ELF-1 (cell line): ENCODE results near the gene CELSR3.

Experiments
- DNase-seq: peaks from one replicate; pipeline ENCODE4 v3.0.0-alpha.2; 2016; ENCODE audit warnings: low read depth, low spot score

CELSR3 gene, protein sequence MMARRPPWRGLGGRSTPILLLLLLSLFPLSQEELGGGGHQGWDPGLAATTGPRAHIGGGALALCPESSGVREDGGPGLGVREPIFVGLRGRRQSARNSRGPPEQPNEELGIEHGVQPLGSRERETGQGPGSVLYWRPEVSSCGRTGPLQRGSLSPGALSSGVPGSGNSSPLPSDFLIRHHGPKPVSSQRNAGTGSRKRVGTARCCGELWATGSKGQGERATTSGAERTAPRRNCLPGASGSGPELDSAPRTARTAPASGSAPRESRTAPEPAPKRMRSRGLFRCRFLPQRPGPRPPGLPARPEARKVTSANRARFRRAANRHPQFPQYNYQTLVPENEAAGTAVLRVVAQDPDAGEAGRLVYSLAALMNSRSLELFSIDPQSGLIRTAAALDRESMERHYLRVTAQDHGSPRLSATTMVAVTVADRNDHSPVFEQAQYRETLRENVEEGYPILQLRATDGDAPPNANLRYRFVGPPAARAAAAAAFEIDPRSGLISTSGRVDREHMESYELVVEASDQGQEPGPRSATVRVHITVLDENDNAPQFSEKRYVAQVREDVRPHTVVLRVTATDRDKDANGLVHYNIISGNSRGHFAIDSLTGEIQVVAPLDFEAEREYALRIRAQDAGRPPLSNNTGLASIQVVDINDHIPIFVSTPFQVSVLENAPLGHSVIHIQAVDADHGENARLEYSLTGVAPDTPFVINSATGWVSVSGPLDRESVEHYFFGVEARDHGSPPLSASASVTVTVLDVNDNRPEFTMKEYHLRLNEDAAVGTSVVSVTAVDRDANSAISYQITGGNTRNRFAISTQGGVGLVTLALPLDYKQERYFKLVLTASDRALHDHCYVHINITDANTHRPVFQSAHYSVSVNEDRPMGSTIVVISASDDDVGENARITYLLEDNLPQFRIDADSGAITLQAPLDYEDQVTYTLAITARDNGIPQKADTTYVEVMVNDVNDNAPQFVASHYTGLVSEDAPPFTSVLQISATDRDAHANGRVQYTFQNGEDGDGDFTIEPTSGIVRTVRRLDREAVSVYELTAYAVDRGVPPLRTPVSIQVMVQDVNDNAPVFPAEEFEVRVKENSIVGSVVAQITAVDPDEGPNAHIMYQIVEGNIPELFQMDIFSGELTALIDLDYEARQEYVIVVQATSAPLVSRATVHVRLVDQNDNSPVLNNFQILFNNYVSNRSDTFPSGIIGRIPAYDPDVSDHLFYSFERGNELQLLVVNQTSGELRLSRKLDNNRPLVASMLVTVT (N-terminal part only)

DNA sequence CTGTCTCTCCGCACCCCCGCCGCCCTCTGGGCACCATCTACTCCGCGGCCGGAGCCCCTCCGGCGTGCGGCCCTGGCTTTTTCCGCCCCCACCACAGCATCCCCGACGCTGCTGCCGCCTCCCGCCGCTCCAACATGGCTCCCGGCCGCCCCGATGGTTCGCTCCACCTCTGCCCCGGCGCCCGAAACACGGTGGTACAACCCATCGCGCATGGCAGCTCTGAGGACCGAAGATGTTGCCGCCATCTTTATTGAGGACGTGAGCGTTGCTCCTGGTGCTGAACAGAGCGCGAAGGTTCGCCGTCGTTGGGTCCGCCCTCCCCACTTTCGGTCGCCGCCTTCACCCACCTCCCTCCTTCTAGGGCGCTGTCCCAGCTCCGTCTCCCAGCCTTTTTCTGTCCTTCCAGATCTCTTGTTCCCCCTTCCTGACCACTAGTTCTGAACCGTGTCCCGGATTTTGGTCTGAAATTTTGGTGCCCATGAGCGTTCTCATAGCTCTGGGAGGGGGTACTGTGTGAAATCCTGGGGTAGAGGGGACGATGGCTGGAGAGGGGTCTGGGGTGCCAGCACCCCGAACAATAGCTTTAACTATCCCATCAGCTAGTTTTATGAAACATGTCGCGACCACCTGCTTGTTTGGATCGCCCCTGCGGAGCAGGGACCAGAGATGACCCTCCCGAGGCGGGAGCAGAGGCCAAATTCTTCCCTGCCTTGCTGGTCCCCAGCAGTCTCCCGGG, at the start of gene CELSR3:
CELSR3 (minus strand) TSS at position 134 of the 736 bp plus-strand sequence. CDS start 252 bp downstream, outside the sequence.
- DNase-seq: peak; percentile 91

DNA sequence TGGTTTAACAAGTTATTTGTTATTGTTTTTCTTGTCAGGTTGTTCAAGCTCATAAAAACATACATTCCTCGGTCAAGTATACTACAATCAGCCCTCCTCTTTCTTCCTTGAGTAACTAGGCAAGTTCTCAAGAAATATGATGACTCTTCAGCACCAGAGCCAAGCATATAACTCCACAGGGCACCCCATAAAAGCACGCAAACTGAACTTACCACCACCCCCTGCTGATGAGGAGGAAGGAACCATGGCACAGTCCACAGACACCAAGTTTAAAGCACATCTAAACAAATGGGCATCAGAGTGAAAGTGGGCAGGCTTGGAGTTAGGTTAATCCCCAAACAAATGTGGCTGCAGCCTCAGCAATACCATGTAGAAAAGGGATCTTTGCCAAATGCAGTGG, 49.0 kb upstream of the CELSR3 start:
- no peak for DNase-seq

DNA sequence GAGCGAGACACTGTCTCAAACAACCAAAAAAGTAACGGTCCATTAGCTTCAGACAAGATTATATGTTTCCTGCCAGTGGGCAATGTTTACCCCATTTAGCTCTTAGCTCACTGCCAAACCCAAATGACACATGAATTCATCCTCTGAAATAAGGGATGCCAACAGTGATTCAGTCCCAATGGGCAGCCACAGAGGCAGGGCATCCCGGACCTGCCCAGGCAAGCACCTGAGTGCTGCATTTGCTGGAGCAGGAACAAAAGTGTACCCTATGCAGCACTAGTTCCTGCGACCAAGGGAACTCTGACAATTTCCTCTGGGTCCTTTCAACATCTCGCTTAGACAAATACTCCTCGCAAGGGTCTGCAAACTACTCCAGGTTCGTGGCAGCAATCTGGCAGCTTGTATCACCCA, 46.4 kb upstream of the CELSR3 start:
- no peak for DNase-seq

DNA sequence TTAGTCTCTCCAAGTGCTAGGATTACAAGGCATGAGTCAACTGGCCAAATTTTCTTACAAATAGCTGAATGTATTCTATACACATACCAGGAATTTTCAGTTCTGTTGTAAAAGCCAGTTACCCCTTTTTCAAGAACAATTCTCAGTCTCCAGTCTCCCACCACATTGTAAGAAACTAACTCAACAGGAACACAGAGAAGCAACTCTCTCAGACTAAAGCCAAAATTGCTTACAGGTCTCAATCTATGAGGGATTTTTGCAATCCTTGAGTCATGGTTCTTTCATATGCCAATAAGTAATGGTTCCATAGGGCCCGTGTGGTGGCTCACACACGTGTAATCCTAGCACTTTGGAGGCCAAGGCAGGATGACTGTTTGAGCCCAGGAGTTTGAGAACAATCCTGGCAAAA, 45.8 kb upstream of the CELSR3 start:
- no peak for DNase-seq

DNA sequence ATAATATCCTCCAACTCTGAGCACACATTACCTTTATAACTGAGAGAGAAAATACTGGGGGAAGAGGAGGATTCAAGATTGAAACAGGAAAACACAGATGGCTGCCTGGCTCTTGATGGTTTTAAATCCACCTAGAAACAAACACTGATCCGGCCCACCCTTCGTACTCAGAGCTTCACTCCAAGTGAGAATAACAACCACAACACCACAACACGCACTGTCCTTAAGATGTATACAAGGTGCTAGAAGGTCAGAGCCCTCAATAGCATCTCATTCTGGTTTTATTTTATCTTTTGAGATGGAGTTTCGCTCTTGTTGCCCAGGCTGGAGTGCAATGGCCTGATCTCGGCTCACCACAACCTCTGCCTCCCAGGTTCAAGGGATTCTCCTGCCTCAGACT, 44.5 kb upstream of the CELSR3 start:
- DNase-seq: no peak

DNA sequence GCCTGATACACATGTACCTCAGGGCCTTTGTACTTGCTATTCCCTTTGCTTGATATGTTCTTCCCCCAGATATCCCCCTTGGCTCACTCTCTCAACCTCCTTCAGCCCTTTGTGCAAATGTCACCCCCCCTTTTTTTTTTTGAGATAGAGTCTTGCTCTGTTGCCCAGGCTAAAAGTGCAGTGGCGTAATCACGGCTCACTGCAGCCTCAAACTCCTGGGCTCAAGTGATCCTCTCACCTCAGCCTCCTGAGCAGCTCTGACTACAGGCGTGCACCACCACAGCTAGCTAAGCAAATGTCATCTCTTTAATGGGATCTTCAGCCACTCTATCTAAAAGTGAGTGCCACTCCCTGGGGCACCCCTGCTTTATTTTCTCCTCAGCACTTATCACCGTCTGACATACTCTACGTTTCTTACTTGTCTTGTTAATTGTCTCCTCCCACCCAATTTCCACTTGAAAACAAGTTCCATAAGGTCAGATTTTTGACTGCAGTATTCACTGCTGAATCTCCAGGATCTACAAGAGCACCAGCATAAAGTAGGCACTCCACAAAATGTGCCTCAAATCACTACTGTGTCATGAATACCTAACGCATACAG, 39.7 kb upstream of the CELSR3 start:
- no peak for DNase-seq

DNA sequence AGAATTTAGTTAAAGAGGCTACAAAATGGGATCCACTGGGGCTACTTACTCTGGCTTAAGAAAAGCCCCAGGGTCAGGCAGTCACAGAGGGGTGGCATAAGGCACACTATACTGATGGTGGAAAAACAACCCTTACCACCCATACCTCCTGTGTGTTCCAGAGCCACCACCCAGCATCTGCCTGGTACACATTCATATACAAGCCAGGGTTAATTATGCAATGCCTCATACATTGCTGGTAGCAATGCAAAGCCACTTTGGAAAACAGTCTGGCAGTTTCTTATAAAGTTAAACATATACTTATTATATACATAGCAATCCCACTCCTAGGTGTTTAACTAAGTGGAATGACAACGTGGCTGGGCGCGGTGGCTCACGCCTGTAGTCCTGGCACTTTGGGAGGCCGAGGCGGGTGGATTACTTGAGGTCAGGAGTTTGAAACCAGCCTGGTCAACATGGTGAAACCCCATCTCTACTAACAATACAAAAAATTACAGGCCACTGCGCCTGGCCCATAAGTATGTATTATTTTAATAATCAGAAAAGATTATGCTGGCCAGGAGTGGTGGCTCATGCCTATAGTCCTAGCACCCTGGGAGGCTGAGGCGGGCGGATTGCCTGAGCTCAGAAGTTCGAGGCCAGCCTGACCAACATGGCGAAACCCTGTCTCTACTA, 38.2 kb upstream of the CELSR3 start:
- DNase-seq: no peak

DNA sequence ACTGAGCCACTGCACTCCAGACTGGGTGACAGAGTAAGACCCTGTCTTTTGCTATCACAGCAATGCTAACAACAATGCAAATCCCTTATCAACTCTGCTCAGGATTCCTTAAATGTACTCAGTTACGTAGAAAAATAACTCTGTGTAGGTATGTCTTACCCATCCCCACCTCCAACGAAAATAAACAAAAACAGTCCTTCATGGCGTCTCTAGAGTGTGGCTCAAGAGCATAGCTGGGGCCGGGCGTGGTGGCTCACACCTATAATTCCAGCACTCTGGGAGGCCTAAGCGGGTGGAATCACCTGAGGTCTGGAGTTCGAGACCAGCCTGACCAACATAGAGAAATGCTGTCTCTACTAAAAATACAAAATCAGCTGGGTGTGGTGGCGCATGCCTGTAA, 36.2 kb upstream of the CELSR3 start:
- no peak for DNase-seq

DNA sequence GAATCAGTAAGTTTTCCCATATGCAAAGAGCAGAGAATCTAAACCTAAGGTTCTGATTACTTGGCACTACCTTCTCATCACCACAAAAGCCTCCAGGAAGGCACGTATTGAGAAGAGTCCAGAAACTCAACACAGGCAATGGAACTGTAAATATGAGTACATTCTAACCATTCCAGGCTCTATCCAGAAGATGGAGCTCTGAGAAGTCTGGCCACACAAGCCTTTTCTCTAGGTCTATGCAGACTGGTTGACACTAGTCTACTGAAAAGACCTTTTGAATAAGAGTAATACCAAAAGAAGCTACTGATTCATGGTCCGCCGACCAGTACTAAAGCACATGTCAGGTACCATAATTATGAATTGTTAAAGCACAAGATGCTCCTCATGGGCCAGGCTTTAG, 35.3 kb upstream of the CELSR3 start:
- no peak for DNase-seq

DNA sequence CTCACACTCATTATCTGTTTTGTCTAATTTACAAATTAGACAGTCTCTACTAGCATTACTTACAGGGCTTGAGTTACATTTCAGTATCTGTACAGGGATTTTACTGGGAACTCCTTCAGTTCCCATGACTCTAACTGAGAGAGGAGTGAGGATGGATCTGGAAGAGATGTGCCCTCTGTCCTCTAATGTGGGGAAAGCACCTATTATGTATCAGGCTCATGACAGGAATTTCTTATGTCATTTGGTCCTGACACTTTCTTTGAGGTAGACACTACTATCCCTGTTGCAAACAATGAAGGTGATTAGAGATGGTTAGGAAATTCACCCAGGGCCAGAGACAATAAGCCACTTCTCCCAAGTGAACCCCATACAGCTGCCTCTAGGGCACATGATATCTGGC, 33.9 kb upstream of the CELSR3 start:
- DNase-seq: no peak

DNA sequence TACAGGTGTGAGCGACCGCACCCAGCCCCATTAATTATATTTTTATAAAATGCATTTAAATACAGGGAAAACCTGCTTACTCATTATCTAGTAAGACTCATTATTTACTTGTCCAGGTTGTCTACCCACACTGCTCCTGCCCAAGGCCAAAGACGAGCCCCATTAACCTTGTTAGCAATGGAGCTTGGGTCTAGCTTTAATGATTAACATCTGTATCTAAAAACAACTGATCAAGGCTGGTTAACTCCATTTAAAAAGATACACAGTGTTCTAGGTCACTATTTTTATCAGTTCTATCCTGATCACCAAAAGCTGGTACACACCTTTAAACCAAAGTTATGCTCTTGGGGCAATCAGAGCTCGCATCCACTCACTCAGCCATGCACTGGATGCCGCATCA, 33.5 kb upstream of the CELSR3 start:
- no peak for DNase-seq

DNA sequence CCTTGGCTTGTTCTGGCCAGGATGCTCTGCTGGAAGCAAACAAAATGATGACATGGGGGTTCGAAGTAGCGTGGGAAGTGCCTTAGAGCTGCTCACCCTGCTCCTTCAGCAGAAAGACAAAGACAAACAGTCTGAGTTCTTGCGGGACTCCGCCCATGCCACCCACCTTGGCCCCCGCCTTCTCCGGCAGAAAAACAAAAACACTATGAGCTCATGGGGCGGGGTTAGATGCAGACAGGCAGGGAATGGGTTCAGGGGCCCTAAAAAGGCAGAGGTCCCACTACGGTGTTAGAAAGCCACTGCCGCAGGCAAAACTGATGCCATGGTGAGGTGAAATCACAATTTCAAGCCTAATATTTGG, 32.7 kb upstream of the CELSR3 start:
- peak; percentile 95 for DNase-seq

DNA sequence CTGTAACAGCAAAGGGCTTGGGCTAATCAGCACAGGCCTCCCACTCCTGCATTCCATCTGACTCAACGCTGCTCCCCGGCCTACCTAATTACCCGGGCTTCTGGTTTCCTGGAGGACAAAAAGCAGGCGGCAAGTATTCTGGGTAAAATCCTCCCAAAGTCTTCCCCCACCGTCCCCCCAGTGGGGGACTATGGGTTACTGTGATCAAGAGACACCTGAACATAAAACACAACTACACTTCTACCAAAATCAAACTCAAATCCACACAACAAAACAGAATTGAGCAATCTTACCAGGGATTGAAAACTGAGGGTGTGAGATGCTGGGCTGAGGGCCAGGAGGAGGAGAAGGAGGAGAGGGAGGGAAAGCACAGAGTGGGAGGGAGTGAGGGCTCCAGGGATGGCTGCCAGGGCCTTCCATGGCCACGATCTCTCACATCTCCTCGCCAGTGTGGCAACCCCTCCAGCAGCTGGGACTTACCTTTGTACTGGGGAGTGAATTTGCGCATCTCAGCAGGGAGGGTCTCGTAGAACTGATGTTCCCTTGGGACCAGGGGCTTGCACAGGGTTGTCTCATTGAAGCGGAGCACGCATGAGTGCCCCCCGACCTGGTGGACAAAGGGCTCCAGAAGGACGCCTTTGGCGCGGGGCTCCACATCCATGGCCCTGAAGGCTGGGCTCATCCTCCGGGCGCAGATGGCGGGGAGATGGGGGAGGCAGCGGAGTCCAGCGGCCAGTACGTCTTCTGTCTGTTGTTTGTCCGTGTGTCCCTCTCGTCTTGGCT, 32.1 kb upstream of the CELSR3 start:
- peak; percentile 47 for DNase-seq

DNA sequence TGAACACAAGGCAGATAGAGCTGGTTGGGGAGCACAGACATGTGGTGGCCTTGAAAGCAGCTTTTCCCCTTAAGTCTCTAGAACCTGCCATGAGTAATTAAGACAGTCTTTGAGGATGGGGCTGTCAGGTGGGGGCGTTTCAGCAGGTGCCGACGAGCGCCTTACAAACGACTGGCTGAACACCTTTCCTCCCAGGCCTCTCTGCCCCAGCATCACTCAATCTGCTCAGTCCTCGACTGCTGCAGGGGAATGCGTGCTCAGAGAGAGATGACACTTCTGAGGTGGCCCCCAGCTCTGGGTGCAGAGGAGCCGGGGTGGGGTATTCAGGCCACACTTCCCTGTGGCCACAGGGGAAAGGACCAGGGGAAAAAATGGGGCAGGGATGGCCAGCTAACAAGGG, 31.1 kb upstream of the CELSR3 start:
- DNase-seq: no peak

DNA sequence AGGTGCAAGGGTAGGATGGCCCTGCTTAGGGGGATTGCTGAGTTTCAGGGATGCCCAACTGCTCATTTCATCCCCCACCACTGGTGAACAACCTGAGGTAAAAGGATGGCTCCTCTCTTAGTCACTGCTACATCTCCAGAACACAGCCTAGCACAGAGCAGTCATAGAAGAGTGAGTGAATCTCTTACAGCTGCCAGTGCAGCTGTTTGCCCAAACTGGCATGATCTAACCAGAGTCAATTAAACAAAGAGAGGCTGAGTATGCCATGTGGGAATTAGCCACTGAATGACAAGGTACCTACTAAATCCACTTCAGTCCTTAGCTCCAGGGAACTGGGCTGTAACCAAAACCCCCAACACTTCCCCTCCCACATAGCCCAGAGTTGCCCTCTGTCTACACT, 29.9 kb upstream of the CELSR3 start:
- no peak for DNase-seq

DNA sequence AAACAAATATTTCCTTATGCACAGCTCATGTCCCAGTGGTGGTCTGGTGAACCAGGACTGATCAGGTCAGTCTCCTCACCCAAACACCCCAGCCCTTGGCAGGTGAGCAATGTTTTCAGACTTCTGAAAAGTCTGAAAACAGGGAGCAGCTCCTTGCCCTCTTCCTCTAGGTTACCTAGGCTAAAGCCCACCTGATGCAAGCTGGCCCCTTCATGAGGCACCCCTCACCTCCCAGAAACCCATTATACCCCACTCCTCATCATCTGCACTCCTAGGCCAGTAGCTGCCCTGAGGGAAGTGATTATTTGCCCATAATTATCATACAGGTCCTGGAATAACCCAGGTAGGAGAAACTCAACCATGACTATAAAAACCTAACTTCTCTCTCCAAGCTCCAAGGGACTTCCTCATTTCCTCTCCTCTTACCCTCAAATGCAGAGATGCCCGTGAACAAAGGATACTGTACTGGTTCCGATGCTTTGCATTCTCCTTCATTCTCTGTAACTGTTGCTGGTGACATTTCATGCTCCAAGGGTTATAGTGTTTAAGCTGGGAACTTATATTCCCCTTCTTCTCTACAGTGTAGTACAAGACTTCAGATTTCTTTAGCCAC, 28.3 kb upstream of the CELSR3 start:
- DNase-seq: no peak

DNA sequence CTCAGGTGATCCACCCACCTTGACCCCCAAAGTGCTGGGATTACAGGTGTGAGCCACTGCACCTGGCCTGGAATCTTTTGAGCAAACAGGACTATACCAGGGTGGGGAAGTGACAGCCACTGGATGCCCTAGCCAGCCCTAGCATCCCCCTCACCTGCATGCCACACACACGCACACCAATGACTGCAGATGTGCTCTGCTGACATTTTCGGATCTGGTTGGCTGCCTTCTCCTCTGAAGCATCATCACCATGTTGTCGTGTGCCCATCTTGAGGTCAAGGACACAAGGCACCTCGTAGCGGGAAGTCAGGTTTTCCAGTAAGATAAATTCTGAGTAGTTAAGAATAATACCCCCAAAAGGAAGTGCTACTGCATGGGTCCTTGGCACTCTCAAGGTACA, 26.7 kb upstream of the CELSR3 start:
- DNase-seq: no peak

DNA sequence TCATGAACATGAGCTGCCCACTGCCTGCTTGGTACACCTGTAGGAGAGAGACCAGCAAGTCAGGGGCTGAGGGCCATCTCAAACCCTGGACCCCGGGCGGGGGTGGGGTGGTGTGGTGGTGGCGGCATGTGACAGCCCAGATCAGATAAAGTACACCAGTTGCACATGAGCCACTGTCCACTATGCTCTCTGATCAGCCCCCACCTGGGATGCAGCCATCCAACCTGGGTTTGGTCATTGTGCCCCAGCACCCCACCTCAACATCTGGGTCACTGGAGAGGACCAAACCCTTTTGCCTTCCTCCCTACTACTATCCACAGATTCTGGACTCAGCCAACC, 26.0 kb upstream of the CELSR3 start:
- no peak for DNase-seq

DNA sequence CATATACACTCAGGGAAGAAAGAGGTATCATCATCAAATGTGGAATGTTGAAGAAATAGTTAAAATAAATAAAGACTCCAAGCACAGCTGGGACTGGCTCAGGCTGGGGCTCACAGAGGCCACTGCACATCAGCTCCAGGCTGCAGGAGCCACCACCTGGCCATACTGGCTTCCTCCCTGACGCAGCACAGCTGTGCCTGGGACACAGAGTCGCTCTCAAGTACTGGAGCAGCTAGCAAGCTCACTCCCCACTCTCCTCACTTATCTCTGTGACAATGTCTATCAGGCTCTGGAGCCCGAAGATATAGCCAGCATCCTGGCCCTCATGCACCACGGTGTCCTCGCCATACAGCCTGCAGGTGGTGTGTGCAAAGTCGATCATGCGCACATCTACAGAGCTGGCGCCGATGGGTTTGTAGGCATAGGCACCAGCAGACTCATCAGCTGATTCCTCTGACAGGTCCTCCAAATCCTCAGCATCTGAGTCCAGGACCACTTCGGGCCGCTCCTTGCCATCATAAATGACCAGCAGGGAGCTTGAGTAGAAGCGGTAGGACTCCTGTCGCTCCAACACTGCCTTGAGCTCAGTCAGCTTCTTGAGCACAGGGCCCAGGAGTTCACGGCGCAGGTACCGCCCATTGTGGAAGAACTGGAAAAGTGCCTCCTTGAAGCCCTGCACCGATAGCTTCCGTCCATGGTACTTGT, 25.5 kb upstream of the CELSR3 start:
- DNase-seq: no peak
